ENCODE results near the gene USP3. TPM values are rescaled to one million over a fixed set of nuclear protein-coding genes. Genes with fewer than 3 reads are reported as not detected.

The USP3 gene
- total RNA-seq, 4 donors from 2014 or later: 74.0 to 90.9 (median 75.5) TPM

DNA sequence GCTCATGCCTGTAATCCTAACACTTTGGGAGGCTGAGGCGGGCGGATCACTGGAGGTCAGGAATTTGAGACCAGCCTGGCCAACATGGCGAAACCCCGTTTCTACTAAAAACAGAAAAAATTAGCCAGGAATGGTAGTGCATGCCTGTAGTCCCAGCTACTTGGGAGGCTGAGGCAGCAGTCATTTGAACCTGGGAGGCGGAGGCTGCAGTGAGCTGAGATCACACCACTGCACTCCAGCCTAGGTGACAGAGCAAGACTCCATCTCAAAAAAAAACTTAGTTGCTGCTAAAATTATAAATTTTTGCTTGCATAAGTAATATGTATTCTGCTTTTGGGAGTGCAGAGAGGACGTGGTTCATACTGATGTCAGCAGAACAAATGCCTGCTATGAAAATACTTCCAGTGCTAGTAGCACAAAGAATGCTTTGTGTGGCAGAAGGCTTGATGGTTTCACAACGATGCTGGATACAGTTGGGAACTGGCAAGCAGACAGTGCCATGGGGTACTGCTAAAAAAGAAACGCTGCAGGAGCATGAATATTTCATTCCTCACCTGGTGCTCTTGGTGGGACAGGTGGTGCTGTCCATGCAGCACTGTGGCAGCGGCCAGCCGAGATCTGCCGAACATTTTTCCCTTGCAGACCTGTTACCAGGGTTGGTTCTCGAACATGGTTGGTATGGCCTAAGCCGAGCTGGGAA is 123.9 kb downstream of the USP3 start:
- TF ChIP-seq, protein P1, sequence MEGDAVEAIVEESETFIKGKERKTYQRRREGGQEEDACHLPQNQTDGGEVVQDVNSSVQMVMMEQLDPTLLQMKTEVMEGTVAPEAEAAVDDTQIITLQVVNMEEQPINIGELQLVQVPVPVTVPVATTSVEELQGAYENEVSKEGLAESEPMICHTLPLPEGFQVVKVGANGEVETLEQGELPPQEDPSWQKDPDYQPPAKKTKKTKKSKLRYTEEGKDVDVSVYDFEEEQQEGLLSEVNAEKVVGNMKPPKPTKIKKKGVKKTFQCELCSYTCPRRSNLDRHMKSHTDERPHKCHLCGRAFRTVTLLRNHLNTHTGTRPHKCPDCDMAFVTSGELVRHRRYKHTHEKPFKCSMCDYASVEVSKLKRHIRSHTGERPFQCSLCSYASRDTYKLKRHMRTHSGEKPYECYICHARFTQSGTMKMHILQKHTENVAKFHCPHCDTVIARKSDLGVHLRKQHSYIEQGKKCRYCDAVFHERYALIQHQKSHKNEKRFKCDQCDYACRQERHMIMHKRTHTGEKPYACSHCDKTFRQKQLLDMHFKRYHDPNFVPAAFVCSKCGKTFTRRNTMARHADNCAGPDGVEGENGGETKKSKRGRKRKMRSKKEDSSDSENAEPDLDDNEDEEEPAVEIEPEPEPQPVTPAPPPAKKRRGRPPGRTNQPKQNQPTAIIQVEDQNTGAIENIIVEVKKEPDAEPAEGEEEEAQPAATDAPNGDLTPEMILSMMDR (IDR thresholded peaks at IDR 0.05; ENCODE audit: low read depth): no peak

DNA sequence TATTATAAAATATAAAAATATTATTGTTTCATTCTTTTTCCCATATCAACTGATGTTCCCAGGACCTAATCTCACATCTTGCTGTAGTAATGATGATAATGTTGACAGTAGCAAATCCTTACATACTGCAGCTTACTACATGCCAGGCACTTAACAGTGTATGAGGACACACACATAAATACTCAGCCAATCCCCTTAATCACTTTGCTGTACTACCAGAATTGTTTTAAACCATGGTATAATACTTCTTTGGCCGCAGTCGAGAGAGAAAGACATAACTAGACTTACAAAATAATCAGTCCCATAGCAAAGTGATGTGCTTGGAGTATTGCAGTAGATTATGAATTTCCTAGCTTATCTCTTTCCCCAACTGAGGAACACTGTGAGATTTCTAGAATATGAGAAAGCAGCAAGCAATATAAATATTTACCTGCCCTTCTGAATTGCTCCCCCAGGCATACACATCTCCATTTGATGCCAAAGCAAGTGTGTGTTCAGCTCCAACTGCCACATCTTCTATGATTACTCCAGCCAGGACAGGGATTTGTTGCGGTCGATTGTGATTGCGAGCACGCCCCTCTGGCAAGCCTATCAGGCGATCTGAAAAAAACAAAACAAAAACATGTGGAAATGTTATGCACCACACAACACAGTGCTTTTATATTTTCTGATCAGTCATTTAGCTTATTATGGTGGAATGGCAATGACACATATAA is 125.8 kb downstream of the USP3 start:
- TF ChIP-seq, protein P1 (IDR thresholded peaks at IDR 0.05; ENCODE audit: low read depth): no peak

DNA sequence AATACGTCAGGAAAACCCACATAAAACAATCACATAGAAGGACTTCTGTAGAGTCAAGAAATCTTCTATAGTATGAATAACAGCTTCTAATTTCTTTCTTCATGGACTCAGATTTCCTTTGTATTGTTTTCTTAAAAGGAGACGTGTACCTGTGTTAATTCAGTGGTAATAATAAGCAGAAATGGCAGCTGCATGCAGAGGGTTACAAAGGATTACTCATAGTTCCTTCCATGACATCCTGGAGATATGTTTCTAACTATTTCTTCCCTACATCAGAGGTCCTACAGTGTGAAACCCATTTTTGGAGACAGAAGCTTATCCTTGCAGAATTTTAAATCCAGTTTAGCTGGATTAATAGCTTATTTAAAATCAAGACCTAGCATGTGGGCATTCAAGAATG is 128.9 kb downstream of the USP3 start:
- TF ChIP-seq, protein P1 (IDR thresholded peaks at IDR 0.05; ENCODE audit: low read depth): no peak

DNA sequence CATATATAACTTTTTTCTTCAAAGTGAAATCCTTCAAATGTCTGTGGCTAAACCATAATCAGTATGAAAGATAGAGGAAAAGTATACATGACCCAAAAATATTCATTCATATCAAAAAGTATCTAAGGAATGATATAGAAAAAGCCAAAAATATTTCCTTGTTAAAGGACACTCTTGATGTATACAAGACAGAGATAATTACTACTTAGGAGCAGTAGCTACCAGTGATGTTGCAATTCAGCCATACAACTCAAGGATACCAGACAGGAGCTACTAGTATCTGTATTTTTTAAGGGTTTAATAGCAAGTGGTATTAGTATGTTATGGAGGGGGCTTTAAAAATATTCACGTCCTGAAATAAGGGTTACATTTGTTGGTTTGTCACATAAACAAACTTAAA is 129.8 kb downstream of the USP3 start:
- TF ChIP-seq, protein P1 (IDR thresholded peaks at IDR 0.05; ENCODE audit: low read depth): no peak

DNA sequence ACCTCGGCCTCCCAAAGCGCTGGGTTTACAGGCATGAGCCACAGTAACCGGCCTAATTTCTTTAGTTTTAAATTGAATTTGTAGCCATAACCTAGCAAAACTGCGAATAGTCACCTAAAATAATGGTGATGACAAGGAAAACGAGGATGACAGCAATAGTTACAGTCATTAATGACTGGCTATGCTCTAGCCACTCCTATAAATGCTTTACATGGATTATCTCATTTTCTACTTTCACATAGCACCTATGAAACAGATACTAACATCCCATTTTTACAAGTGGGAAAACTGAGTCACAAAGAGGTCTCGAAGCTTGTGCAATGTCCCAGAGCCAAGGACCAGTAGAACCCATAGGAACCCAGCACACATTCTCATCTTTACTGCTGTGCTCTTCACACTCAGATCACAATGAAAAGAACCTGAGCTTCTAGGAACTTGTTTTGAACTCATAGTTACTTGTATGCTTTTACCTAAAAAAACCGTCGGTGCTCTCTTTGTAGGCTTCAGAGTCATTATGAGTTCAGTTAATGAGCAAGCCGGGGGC is 132.2 kb downstream of the USP3 start:
- TF ChIP-seq, protein P1 (IDR thresholded peaks at IDR 0.05; ENCODE audit: low read depth): no peak

DNA sequence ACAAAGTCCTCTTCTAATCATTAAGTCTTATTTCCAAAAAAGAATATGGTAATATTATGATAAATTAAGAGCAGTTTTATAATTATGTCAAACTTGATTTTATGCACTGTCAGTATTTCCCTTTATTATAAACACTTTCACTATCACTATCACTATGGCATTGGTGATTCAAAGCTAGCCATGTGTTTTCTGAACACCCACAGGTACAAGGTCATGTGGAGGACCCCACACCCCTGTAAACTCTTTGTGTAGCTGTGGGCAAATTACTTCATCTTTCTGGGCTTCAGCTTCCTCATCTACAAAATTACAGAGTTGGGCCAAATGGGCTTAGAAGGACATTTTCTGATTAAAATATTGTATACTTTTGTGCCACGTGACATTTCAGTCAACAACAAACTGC is 134.4 kb downstream of the USP3 start:
- TF ChIP-seq, protein P1 (IDR thresholded peaks at IDR 0.05; ENCODE audit: low read depth): no peak

DNA sequence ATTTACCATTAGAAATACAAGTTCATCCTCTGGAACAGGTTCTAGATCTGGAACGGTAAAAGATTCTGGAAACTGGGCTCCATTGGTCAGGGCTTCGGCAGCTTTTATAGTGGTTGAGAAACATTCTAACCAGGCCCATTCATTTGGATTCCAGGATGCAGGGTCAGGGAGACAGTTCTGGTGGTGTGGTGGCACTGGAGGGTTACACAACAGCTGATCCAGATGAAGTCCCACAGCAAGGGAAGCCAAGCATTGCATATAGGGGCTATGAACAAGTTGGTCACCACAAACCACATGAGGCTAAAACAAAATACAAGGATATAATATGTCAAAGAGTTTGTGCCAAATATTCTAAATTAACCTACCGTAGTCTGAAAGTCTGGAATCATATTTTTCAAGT is 135.8 kb downstream of the USP3 start:
- TF ChIP-seq, protein P1 (IDR thresholded peaks at IDR 0.05; ENCODE audit: low read depth): no peak
